ENCODE measurements around the gene USPL1.

DNA sequence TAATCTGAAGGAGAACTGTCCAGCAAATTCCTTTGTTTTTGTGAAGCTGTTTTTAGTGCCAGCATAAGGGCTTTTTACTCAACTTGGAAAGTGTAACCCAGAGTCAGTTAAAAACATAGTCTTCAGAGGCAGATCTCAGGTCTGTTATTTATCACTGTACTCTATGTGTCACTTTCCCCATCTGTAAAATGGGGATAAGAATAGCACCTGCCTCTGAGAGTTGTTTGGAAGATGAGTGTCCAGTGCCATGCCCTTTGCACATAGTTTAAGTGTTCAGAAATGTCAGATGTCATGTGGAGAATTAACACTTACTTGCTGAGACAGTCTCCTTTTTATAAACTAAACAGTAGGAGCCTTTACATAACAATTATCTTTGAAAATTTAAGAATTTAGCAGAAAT, 27.9 kb downstream of the USPL1 start:
- TF ChIP-seq POLR2A (IDR thresholded peaks at IDR 0.05): no peak
- TF ChIP-seq, protein P1, sequence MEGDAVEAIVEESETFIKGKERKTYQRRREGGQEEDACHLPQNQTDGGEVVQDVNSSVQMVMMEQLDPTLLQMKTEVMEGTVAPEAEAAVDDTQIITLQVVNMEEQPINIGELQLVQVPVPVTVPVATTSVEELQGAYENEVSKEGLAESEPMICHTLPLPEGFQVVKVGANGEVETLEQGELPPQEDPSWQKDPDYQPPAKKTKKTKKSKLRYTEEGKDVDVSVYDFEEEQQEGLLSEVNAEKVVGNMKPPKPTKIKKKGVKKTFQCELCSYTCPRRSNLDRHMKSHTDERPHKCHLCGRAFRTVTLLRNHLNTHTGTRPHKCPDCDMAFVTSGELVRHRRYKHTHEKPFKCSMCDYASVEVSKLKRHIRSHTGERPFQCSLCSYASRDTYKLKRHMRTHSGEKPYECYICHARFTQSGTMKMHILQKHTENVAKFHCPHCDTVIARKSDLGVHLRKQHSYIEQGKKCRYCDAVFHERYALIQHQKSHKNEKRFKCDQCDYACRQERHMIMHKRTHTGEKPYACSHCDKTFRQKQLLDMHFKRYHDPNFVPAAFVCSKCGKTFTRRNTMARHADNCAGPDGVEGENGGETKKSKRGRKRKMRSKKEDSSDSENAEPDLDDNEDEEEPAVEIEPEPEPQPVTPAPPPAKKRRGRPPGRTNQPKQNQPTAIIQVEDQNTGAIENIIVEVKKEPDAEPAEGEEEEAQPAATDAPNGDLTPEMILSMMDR (IDR thresholded peaks at IDR 0.05): no peak
